Left forelimb (tissue), 1 donor: Measurements from ENCODE around the gene TMEM39B.
A peak's percentile ranks its signal among the peaks of the same experiment; 100 is the strongest.
"Not testable (repeated sequence)": the region's sequence is repeated elsewhere in the genome, so short reads cannot be mapped to it uniquely, and the experiment has no call there.

ENCODE experiments used
- DNase-seq: peaks from one replicate; pipeline ENCODE4 v3.0.0-alpha.2; 2018; ENCODE audit warnings: low spot score

TMEM39B gene

GRCh38 chr1:32113436-32113835 is 40.7 kb downstream of the TMEM39B start:
- not testable (repeated sequence) for DNase-seq

GRCh38 chr1:32114420-32114819 is 41.7 kb downstream of the TMEM39B start:
- DNase-seq: no peak

- DNase-seq: no peak
Measured at GRCh38 chr1:32115496-32115895, 42.8 kb downstream of the TMEM39B start.

GRCh38 chr1:32116531-32116930 is 43.8 kb downstream of the TMEM39B start:
- DNase-seq: no peak

- DNase-seq: no peak
Measured at GRCh38 chr1:32122151-32122550, 49.4 kb downstream of the TMEM39B start.

- not testable (repeated sequence) for DNase-seq
Measured at GRCh38 chr1:32123361-32123760, 50.6 kb downstream of the TMEM39B start.

- no peak for DNase-seq
Measured at GRCh38 chr1:32125313-32125712, 52.6 kb downstream of the TMEM39B start.

GRCh38 chr1:32126770-32127169 is 54.0 kb downstream of the TMEM39B start:
- DNase-seq: no peak

GRCh38 chr1:32127409-32128198 is 54.9 kb downstream of the TMEM39B start:
- no peak for DNase-seq

- no peak for DNase-seq
Measured at GRCh38 chr1:32128479-32128878, 55.7 kb downstream of the TMEM39B start.

- no peak for DNase-seq
Measured at GRCh38 chr1:32128964-32129363, 56.2 kb downstream of the TMEM39B start.

- DNase-seq: not testable (repeated sequence)
Measured at GRCh38 chr1:32133950-32134280, 61.2 kb downstream of the TMEM39B start.

GRCh38 chr1:32137111-32137510 is 64.4 kb downstream of the TMEM39B start:
- DNase-seq: no peak

- no peak for DNase-seq
Measured at GRCh38 chr1:32138965-32139364, 66.2 kb downstream of the TMEM39B start.

- peak; percentile 70 for DNase-seq
Measured at GRCh38 chr1:32142446-32143301, 69.9 kb downstream of the TMEM39B start.

GRCh38 chr1:32143302-32143695 is 70.6 kb downstream of the TMEM39B start:
- not testable (repeated sequence) for DNase-seq

GRCh38 chr1:32144033-32144432 is 71.3 kb downstream of the TMEM39B start:
- DNase-seq: no peak

- not testable (repeated sequence) for DNase-seq
Measured at GRCh38 chr1:32147799-32148198, 75.1 kb downstream of the TMEM39B start.

GRCh38 chr1:32150847-32151246 is 78.1 kb downstream of the TMEM39B start:
- no peak for DNase-seq

GRCh38 chr1:32151319-32151787 is 78.6 kb downstream of the TMEM39B start:
- no peak for DNase-seq
